Measurements from ENCODE around the gene MAPKBP1. TPM values are rescaled to one million over a fixed set of nuclear protein-coding genes. Genes with fewer than 3 reads are reported as not detected.

MAPKBP1 gene
- total RNA-seq, 4 donors from 2014 or later = 18.2 to 54.6 (median 42.9) TPM

DNA sequence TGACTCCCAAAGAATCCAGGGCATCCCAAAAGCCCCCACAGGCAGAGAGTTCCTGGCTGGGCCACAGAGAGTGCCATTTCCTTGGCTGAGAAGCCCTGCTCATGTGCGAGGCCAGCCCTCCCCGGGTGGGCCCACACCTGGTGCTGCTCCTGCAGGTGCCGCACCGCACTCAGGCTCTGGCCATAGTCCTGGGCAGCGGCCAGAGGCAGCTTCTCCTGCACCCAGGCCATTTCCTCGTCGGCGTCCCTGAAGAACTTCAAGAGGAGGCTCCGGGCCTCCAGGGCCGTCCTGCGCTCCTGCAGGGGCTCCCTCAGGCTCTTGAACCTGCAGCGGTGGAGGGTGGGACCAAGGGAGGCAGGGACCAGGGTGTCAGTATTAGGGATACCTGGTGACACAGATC lies 82.4 kb downstream of the MAPKBP1 start:
- H3K4me1 ChIP-seq = no peaks in the 10 kb centered on the region
- no peak overlapping the region for H3K27ac ChIP-seq (replicated peaks in 1 of 4)
- no peak for DNase-seq (ENCODE audit: extremely low spot score)
- H3K36me3 ChIP-seq = no peaks in the 10 kb centered on the region
- 94% methylated on average over 9 of the region's 12 CpGs for WGBS
- TF ChIP-seq CTCF (IDR thresholded peaks at IDR 0.05) (no peak), EP300 (IDR thresholded peaks at IDR 0.05) (no peak), POLR2A (IDR thresholded peaks at IDR 0.05; ENCODE audit: low read depth) (no peak), POLR2AphosphoS5 (IDR thresholded peaks at IDR 0.05) (no peak)
- peaks cover 0 to 73% (median 15%) of the 10 kb centered on the region in 4 donors for H3K27me3 ChIP-seq
- H3K4me3 ChIP-seq = no peak overlapping the region
- no peaks in the 10 kb centered on the region for H3K9me3 ChIP-seq
- intact Hi-C loops (cut with DNase I) = no loop called here

- peaks cover 0 to 67% (median 13%) of the 10 kb centered on the region in 4 donors for H3K27me3 ChIP-seq
Measured at GRCh38 chr15:41857316-41857715, 83.0 kb downstream of the MAPKBP1 start.

DNA sequence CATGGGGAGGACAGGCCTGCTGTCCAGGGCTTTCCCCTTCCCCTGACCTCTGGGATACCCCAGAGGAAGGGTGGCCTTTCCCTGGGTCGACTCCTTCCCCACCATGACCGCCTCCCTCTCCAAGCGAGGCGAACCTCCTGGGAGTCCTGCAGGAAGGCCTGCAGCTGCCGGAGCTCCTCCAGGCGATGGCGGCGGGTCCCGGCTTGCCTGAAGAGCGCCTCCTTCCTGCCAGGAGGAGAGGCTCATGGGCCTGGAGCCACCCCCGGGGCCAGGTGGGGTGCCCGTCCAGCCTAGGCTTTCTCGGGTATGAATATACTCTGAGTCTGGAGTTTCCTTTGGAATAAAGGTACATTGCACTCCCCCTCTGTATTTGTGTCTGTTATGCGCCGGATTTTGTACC lies 84.5 kb downstream of the MAPKBP1 start:
- Histone ChIP-seq H3K27ac (replicated peaks in 1 of 4) (no peak overlapping the region), H3K9me3 (no peaks in the 10 kb centered on the region), H3K4me1 (no peaks in the 10 kb centered on the region), H3K27me3 (peaks cover 0 to 53% (median 8%) of the 10 kb centered on the region in 4 donors), H3K36me3 (no peaks in the 10 kb centered on the region), H3K4me3 (no peak overlapping the region)
- intact Hi-C loops (cut with DNase I) = no loop called here
- WGBS = 95% methylated on average over 13 of the region's 15 CpGs
- no peak for TF ChIP-seq POLR2A (IDR thresholded peaks at IDR 0.05; ENCODE audit: low read depth)
- no peak for TF ChIP-seq CTCF (IDR thresholded peaks at IDR 0.05)
- TF ChIP-seq POLR2AphosphoS5 (IDR thresholded peaks at IDR 0.05) = no peak
- TF ChIP-seq EP300 (IDR thresholded peaks at IDR 0.05) = no peak
- no peak for DNase-seq (ENCODE audit: extremely low spot score)

More at GRCh38 chr15:41857316-41857715, 83.0 kb downstream of the MAPKBP1 start:
- Histone ChIP-seq H3K4me3 (no peak overlapping the region), H3K36me3 (no peaks in the 10 kb centered on the region), H3K4me1 (no peaks in the 10 kb centered on the region), H3K27ac (replicated peaks in 1 of 4) (no peak overlapping the region), H3K9me3 (no peaks in the 10 kb centered on the region)
- intact Hi-C loops (cut with DNase I) = no loop called here
- DNase-seq (ENCODE audit: extremely low spot score) = no peak
- WGBS = 60% methylated on average over 1 of the region's 9 CpGs
- TF ChIP-seq POLR2AphosphoS5 (IDR thresholded peaks at IDR 0.05) (no peak), EP300 (IDR thresholded peaks at IDR 0.05) (no peak), CTCF (IDR thresholded peaks at IDR 0.05) (no peak), POLR2A (IDR thresholded peaks at IDR 0.05; ENCODE audit: low read depth) (no peak)

GRCh38 chr15:41860049-41860828 lies 86.0 kb downstream of the MAPKBP1 start:
- no peaks in the 10 kb centered on the region for H3K4me1 ChIP-seq
- WGBS = 54% methylated on average over 10 of the region's 15 CpGs
- no peak overlapping the region for H3K27ac ChIP-seq (replicated peaks in 1 of 4)
- H3K4me3 ChIP-seq = no peak overlapping the region
- no peaks in the 10 kb centered on the region for H3K9me3 ChIP-seq
- no peak for DNase-seq (ENCODE audit: extremely low spot score)
- H3K36me3 ChIP-seq = no peaks in the 10 kb centered on the region
- H3K27me3 ChIP-seq = peaks cover 0 to 38% (median 6%) of the 10 kb centered on the region in 4 donors
- intact Hi-C loops (cut with DNase I) = no loop called here
- TF ChIP-seq POLR2AphosphoS5 (IDR thresholded peaks at IDR 0.05) (no peak), CTCF (IDR thresholded peaks at IDR 0.05) (no peak), EP300 (IDR thresholded peaks at IDR 0.05) (no peak), POLR2A (IDR thresholded peaks at IDR 0.05; ENCODE audit: low read depth) (no peak)

All from esophagus muscularis mucosa (tissue), 4 donors.